HFF-Myc (cell line): ENCODE measurements around the gene DTWD2.

Source experiments
- DNase-seq: peaks from one replicate; pipeline ENCODE4 v3.0.0-alpha.2; 2011; ENCODE audit warnings: low read depth; ENCODE audit errors: extremely low read depth
- H3K4me3 ChIP-seq: replicated peaks from 2 replicates; pipeline ENCODE4 v1.5.1; 2011; ENCODE audit warnings: low read depth, mild to moderate bottlenecking, control low read depth, low read length
- TF ChIP-seq, protein P1 (sequence below): IDR thresholded peaks from 2 replicates; pipeline ENCODE4 v1.5.1; 2012; ENCODE audit warnings: mild to moderate bottlenecking, low read depth, low read length, control low read depth; ENCODE audit errors: missing control alignments

DTWD2 gene

DNA sequence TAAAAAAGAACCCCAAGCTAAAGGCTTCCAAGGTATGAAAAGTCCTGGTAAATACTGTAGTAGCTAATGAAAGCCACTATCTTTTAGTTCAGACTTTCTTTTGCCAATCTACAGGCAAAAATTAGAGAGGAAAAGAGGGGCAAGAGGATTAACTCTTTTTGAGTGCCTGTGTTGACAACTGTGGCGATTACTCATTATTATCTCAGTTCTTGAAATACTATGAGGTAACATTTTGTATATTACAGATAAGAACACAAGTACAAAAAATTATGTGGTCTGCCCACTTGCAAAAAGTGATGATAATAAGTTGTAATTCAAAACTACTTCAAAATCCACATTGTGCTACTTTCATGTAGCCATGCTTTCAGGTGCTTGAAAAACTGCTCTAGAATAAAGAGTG is 144.0 kb downstream of the DTWD2 start:
- no peak overlapping the region for H3K4me3 ChIP-seq
- TF ChIP-seq, protein P1, sequence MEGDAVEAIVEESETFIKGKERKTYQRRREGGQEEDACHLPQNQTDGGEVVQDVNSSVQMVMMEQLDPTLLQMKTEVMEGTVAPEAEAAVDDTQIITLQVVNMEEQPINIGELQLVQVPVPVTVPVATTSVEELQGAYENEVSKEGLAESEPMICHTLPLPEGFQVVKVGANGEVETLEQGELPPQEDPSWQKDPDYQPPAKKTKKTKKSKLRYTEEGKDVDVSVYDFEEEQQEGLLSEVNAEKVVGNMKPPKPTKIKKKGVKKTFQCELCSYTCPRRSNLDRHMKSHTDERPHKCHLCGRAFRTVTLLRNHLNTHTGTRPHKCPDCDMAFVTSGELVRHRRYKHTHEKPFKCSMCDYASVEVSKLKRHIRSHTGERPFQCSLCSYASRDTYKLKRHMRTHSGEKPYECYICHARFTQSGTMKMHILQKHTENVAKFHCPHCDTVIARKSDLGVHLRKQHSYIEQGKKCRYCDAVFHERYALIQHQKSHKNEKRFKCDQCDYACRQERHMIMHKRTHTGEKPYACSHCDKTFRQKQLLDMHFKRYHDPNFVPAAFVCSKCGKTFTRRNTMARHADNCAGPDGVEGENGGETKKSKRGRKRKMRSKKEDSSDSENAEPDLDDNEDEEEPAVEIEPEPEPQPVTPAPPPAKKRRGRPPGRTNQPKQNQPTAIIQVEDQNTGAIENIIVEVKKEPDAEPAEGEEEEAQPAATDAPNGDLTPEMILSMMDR = no peak
- no peak for DNase-seq

DNA sequence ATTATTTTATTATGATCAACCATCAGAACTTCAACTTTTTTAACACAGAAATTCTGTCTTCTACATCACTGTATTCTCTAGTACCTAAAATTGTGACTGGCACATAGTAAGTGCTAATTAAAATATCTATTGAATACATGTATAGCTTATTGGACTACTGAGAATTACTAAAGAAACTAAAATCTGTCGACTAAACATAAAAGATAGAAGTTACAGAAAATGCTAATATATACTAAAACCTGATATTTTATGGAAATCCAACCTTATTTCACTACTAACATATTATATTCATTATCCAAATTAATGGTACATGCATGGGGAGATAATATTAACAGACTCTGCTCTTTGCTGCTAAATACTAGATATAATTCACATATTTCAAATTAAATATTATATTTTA is 153.6 kb downstream of the DTWD2 start:
- no peak for DNase-seq
- no peak overlapping the region for H3K4me3 ChIP-seq
- TF ChIP-seq, protein P1 = no peak

DNA sequence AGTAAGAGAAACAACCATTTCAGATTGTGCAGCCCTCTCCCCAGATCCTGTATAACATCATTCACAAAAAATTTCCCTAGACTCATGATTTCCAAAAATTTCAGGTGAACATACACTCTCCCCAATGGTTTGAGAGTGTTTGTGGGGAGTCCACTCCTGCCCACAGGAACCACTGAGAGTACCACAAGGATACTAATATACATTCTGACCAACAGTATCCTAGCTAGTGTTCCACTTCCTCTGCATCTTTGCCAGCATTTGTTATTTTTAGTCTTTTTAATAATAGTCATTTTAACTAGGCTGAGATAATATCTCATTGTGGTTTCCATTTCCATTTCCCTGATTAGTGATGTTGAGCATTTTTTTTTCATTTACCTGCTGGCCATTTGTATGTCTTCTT is 155.4 kb downstream of the DTWD2 start:
- TF ChIP-seq, protein P1 = no peak
- H3K4me3 ChIP-seq = no peak overlapping the region
- DNase-seq = no peak

DNA sequence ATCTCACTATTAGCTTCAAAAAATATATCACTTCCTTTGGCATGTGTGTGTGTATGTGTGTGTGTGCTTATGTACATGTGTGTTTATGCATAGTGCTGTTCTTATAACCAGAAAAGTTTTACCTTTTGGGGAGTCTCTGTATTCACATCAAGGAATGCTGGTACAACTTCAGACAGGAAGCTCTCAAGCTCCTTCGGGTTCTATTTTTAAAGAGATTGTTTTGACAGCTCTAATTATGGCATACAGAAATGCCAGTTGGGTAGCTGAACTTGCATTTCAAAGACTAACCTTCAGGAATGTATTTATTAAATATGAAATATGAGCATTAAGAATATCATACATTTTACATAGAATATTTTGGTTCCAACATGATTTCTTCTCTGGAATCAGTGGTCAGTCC is 163.1 kb downstream of the DTWD2 start:
- no peak overlapping the region for H3K4me3 ChIP-seq
- no peak for DNase-seq
- TF ChIP-seq, protein P1 = no peak

DNA sequence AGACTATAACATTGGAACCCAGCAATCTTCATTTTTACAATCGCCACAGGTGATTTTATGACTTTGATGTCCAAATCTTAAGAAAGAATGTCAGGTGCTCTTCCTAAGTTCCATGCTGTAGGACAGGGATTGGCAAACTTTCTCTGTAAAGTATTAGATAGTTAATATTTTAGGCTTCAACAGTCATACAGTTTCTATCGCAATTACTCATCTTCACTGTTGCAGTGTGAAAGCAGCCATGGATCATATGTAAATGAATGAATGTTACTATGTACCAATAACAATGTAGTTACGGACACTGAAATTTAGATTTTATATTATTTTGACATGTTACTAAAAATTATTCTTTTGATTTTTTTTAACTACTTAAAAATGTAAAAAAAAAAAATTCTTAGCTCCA is 169.7 kb downstream of the DTWD2 start:
- H3K4me3 ChIP-seq = no peak overlapping the region
- no peak for DNase-seq
- TF ChIP-seq, protein P1 = no peak

DNA sequence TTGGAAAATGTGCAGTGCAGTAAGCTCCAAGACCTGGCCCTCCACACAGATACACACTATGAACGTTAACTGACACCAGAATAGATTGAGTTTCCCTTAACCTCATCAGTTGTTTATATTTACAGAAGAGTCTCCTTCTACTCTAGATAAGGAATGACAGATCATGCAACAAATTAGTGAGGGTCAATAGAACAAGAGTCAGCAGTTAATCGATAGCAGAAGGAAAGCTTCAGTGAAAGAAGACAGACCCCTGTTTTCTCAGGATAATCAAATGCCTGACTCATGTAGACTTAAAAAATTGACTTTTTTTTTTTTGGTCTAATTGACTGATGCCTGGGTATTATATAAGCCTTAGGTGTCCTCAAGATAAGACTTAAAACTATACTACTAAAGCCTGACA is 179.9 kb downstream of the DTWD2 start:
- H3K4me3 ChIP-seq = no peak overlapping the region
- TF ChIP-seq, protein P1 = no peak
- DNase-seq = no peak

DNA sequence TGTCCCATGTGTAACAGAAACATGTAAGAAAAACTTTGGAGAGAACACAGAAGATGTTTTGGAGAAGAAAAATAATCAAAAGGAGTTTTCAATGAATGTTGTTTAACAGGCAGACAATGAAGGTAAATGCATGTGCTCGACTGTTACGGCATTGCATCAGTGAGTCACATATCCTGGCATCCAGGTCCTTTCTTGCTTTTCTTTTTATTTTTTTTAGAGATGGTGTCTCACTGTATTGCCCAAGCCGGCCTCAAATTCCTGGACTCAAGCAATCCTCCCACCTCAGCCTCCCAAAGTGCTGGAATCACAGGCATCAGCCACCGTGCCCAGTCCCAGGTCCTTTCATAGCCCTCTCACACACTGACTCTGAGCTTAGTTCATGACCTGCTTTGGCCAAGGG is 181.8 kb downstream of the DTWD2 start:
- no peak for DNase-seq
- H3K4me3 ChIP-seq = no peak overlapping the region
- TF ChIP-seq, protein P1 = no peak
